GM21381 (cell line): ENCODE results near the gene CARF.
"Not testable (repeated sequence)": the region's sequence is repeated elsewhere in the genome, so short reads cannot be mapped to it uniquely, and the experiment has no call there.

ENCODE experiments used
- ATAC-seq: cut with Tn5 transposase; IDR thresholded peaks from one replicate; pipeline ENCODE4 v1.9.1; 2021; ENCODE audit warnings: mild to moderate bottlenecking, moderate library complexity; ENCODE audit not compliant: unreplicated experiment

CARF gene

GRCh38 chr2:202911512-202912341 is at the start of gene CARF, which contains the start of gene WDR12:
Gene CARF (plus strand): TSS chr2:202912275. CDS start chr2:202941903, 29,628 bp downstream.
Gene WDR12 (minus strand): TSS chr2:202911673. CDS start chr2:202911476, 197 bp downstream.
- peak; percentile 78 for ATAC-seq

- ATAC-seq: peak; percentile 69
Measured at GRCh38 chr2:202870431-202871299, 41.4 kb upstream of the CARF start.

- peak; percentile 50 for ATAC-seq
Measured at GRCh38 chr2:202871300-202872141, 40.6 kb upstream of the CARF start, which contains the start of gene ICA1L. Gene ICA1L (minus strand): TSS chr2:202871766. CDS start chr2:202829009, 42,757 bp downstream.

- no peak for ATAC-seq
Measured at GRCh38 chr2:202877699-202878098, 34.4 kb upstream of the CARF start.

- ATAC-seq: no peak
Measured at GRCh38 chr2:202881570-202881969, 30.5 kb upstream of the CARF start.

GRCh38 chr2:202883987-202884675 is 27.9 kb upstream of the CARF start:
- no peak for ATAC-seq

- no peak for ATAC-seq
Measured at GRCh38 chr2:202885190-202885589, 26.9 kb upstream of the CARF start.

GRCh38 chr2:202905507-202905906 is 6.6 kb upstream of the CARF start:
- not testable (repeated sequence) for ATAC-seq

GRCh38 chr2:202908186-202908585 is 3.9 kb upstream of the CARF start:
- no peak for ATAC-seq

GRCh38 chr2:202909394-202910192 is 2.5 kb upstream of the CARF start:
- ATAC-seq: no peak

- not testable (repeated sequence) for ATAC-seq
Measured at GRCh38 chr2:202910250-202910649, 1.8 kb upstream of the CARF start.

GRCh38 chr2:202910698-202911097 is 1.4 kb upstream of the CARF start:
- ATAC-seq: no peak

GRCh38 chr2:202911203-202911511 is 918 bp upstream of the CARF start:
- no peak for ATAC-seq

- ATAC-seq: peak; percentile 48
Measured at GRCh38 chr2:202912342-202913201, 497 bp downstream of the CARF start.

- no peak for ATAC-seq
Measured at GRCh38 chr2:202918860-202919259, 6.8 kb downstream of the CARF start.

GRCh38 chr2:202932425-202933138 is 20.5 kb downstream of the CARF start:
- no peak for ATAC-seq

GRCh38 chr2:202933139-202933510 is 21.1 kb downstream of the CARF start:
- no peak for ATAC-seq

GRCh38 chr2:202933958-202934357 is 21.9 kb downstream of the CARF start:
- no peak for ATAC-seq
